Measurements from ENCODE around the gene ACAD11. TPM values are rescaled to one million over a fixed set of nuclear protein-coding genes. Genes with fewer than 3 reads are reported as not detected.

ACAD11 gene
- total RNA-seq, 4 donors from 2014 or later, result 3.9 to 20.4 (median 7.0) TPM

DNA sequence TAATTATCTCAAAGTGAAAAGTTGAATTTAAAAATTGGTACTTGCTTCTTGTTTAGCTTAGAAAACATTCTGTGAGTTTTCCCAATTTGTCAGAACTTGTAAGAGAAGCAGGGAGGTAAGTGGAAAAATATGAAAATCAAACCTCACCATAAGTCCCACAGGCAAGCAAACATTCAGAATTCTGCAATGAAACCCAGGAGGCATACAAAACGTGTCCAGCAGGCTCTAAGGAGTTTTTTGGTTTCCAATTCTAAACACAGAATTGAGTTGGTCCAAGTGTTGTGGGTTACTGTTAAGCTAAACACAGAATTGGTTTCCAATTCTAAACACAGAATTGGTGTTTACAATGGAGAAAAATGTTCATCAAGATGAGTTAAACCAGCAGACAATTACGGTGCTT lies 89.6 kb downstream of the ACAD11 start:
- no peak for TF ChIP-seq POLR2A (IDR thresholded peaks at IDR 0.05)
- TF ChIP-seq, protein P1, sequence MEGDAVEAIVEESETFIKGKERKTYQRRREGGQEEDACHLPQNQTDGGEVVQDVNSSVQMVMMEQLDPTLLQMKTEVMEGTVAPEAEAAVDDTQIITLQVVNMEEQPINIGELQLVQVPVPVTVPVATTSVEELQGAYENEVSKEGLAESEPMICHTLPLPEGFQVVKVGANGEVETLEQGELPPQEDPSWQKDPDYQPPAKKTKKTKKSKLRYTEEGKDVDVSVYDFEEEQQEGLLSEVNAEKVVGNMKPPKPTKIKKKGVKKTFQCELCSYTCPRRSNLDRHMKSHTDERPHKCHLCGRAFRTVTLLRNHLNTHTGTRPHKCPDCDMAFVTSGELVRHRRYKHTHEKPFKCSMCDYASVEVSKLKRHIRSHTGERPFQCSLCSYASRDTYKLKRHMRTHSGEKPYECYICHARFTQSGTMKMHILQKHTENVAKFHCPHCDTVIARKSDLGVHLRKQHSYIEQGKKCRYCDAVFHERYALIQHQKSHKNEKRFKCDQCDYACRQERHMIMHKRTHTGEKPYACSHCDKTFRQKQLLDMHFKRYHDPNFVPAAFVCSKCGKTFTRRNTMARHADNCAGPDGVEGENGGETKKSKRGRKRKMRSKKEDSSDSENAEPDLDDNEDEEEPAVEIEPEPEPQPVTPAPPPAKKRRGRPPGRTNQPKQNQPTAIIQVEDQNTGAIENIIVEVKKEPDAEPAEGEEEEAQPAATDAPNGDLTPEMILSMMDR (IDR thresholded peaks at IDR 0.05), result no peak
- DNase-seq, result no peak
- Histone ChIP-seq H3K27me3 (no peaks in the 10 kb centered on the region), H3K4me3 (no peak overlapping the region), H3K4me1 (peaks cover 0 to 7% (median 0%) of the 10 kb centered on the region in 3 donors), H3K9me3 (no peaks in the 10 kb centered on the region), H3K36me3 (peaks cover 0 to 12% (median 0%) of the 10 kb centered on the region in 3 donors), H3K27ac (peak overlapping the region in 2 of 4 donors; percentile 26 to 32)
- 65 to 66% methylated on average over 2 of the region's 2 CpGs for WGBS, 2 donors
- intact Hi-C loops (cut with DNase I), result no loop called here

DNA sequence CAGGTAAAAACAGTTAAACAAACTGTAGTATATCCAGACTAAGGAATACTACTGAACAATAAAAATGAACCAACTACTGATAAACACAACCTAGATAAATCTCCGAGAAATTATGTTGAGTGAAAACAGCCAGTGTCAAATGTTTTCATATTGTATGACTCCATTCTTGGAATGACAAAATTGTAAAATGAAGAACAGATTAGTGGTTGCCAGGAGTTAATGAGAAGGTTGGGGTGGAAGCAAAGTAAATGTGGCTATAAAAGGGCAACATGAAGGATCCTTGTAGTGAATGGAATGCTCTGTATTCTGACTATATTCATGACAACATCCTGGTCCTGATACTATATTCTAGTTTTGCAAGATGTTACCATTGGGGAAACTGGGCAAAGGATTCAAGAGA lies 90.0 kb downstream of the ACAD11 start:
- TF ChIP-seq, protein P1 (IDR thresholded peaks at IDR 0.05), result no peak
- TF ChIP-seq POLR2A (IDR thresholded peaks at IDR 0.05), result no peak
- Histone ChIP-seq H3K27me3 (no peaks in the 10 kb centered on the region), H3K4me1 (peaks cover 0 to 7% (median 0%) of the 10 kb centered on the region in 3 donors), H3K9me3 (no peaks in the 10 kb centered on the region), H3K36me3 (peaks cover 0 to 7% (median 0%) of the 10 kb centered on the region in 3 donors), H3K4me3 (no peak overlapping the region), H3K27ac (peak overlapping the region in 2 of 4 donors; percentile 26 to 32)
- no peak for DNase-seq
- intact Hi-C loops (cut with DNase I), result no loop called here
- 68 to 76% methylated on average over 1 of the region's 1 CpG for WGBS, 2 donors

DNA sequence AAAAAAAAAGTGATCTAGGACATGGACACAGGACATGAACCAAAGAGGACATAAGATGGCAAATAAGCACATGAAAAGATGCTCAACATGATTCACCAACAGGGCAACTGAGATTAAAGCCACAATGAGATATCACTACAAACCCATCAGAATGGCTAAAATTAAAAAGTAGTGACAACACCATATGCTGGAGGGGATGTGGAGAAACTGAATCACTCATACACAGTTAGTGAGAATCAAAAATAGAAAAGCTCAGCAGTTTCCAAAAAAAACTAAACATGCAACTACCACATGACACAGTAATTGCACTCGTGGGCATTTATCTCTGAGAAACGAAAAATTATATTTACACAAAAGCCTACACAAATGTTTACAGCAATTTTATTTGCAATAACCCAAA lies 90.5 kb downstream of the ACAD11 start:
- Histone ChIP-seq H3K4me1 (peaks cover 0 to 4% (median 0%) of the 10 kb centered on the region in 3 donors), H3K9me3 (no peaks in the 10 kb centered on the region), H3K27me3 (no peaks in the 10 kb centered on the region), H3K4me3 (no peak overlapping the region), H3K27ac (peak overlapping the region in 1 of 4 donors; percentile 26), H3K36me3 (peaks cover 0 to 6% (median 0%) of the 10 kb centered on the region in 3 donors)
- WGBS, 2 donors, result 38 to 50% methylated on average over 2 of the region's 2 CpGs
- DNase-seq, result no peak
- TF ChIP-seq, protein P1 (IDR thresholded peaks at IDR 0.05), result no peak
- no peak for TF ChIP-seq POLR2A (IDR thresholded peaks at IDR 0.05)
- intact Hi-C loops (cut with DNase I), result no loop called here

DNA sequence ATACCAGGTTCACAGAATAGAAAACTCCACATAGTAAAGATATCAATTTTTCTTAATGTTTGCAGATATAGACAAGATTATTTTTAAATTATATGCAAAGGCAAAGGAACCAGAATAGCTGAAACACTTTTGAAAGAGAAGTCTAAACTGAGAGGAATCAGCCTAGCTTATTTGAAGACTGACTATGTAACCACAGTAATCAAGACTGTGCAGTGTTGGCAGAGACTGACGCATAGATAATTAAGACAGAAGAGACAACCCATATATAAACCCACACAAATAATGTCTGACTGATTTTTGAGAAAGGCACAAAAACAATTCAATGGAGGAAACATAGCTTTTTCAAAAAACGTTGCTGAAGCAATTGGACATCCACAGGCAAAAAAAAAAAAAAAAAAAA lies 91.2 kb downstream of the ACAD11 start:
- intact Hi-C loops (cut with DNase I), result no loop called here
- no peak for DNase-seq
- Histone ChIP-seq H3K9me3 (no peaks in the 10 kb centered on the region), H3K4me3 (no peak overlapping the region), H3K27ac (no peak overlapping the region), H3K27me3 (no peaks in the 10 kb centered on the region), H3K4me1 (no peaks in the 10 kb centered on the region), H3K36me3 (peaks cover 0 to 6% (median 0%) of the 10 kb centered on the region in 3 donors)
- TF ChIP-seq, protein P1 (IDR thresholded peaks at IDR 0.05), result no peak
- no peak for TF ChIP-seq POLR2A (IDR thresholded peaks at IDR 0.05)
- 62 to 72% methylated on average over 2 of the region's 2 CpGs for WGBS, 2 donors

DNA sequence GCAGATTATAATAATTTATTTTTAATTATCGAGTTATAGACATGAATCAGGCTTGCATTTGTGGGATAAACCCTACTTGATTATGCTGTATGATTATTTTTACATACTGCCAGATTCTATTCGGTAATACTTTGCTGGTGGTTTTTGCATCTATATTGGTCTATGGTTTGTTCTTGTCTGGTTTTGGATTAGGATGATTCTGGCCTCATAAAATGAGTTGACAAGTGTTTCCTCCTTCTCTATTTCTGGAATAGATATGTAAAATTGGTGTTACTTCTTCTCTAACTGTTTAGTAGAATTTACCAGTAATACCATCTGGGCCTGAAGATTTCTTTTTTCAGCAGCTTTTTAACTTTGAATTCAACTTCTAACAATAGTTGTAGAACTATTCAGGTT lies 95.5 kb downstream of the ACAD11 start:
- WGBS, 2 donors, result 80 to 92% methylated on average over 2 of the region's 2 CpGs
- no peak overlapping the region for H3K27ac ChIP-seq
- no peak overlapping the region for H3K4me3 ChIP-seq
- no peaks in the 10 kb centered on the region for H3K4me1 ChIP-seq
- intact Hi-C loops (cut with DNase I), result no loop called here
- H3K9me3 ChIP-seq, result no peaks in the 10 kb centered on the region
- H3K36me3 ChIP-seq, result peaks cover 0 to 18% (median 0%) of the 10 kb centered on the region in 3 donors
- no peaks in the 10 kb centered on the region for H3K27me3 ChIP-seq
- no peak for TF ChIP-seq POLR2A (IDR thresholded peaks at IDR 0.05)
- TF ChIP-seq, protein P1 (IDR thresholded peaks at IDR 0.05), result no peak
- DNase-seq, result no peak
